Activated CD8-positive, alpha-beta T cell treated with anti-CD3 and anti-CD28 coated beads, Interleukin-2, amount 10 ng/mL, durations not matched to agents 7 days and 5 days (primary cell): ENCODE measurements around the gene CEACAM16. TPM values are rescaled to one million over a fixed set of nuclear protein-coding genes. Genes with fewer than 3 reads are reported as not detected.

Experiments
- ATAC-seq: fragments of 150-1000 bp; cut with Tn5 transposase; one replicate; pipeline ENCODE4 v1.10.0; 2021; ENCODE audit warnings: moderate library complexity
- CTCF ChIA-PET: fragments of 350-600 bp; sonication (Branson Sonifier 250); formaldehyde crosslinking; loops from one replicate; lab custom pipeline; 2021; ENCODE audit warnings: antibody characterized with exemption; lab: Charles Lee
- POLR2A ChIA-PET: fragments of 350-600 bp; sonication (Branson Sonifier 250); formaldehyde crosslinking; loops from one replicate; lab custom pipeline; 2021; ENCODE audit warnings: antibody characterized with exemption; lab: Charles Lee
- DNase-seq: peaks from one replicate; pipeline ENCODE4 v3.0.0-alpha.2; 2020
- H3K27ac Mint-ChIP-seq: one replicate; pipeline ENCODE4 v1.8.0; 2021; ENCODE audit warnings: mild to moderate bottlenecking, mixed read lengths
- H3K27me3 Mint-ChIP-seq: one replicate; pipeline ENCODE4 v1.8.0; 2021; ENCODE audit warnings: low read depth, mixed read lengths
- H3K36me3 Mint-ChIP-seq: one replicate; pipeline ENCODE4 v1.8.0; 2021; ENCODE audit warnings: low read depth, mixed read lengths
- H3K4me1 Mint-ChIP-seq: one replicate; pipeline ENCODE4 v1.8.0; 2021; ENCODE audit warnings: low read depth, mixed read lengths
- H3K4me3 Mint-ChIP-seq: one replicate; pipeline ENCODE4 v1.8.0; 2021; ENCODE audit warnings: mild to moderate bottlenecking, mixed read lengths
- H3K9me3 Mint-ChIP-seq: one replicate; pipeline ENCODE4 v1.8.0; 2022; ENCODE audit warnings: mixed read lengths; ENCODE audit not compliant: insufficient read depth
- total RNA-seq, 2 experiments: library from RNA; stranded (reverse); gene quantifications; one replicate each; pipeline ENCODE4 v1.2.3, GENCODE V29; 2021

The CEACAM16 gene, protein sequence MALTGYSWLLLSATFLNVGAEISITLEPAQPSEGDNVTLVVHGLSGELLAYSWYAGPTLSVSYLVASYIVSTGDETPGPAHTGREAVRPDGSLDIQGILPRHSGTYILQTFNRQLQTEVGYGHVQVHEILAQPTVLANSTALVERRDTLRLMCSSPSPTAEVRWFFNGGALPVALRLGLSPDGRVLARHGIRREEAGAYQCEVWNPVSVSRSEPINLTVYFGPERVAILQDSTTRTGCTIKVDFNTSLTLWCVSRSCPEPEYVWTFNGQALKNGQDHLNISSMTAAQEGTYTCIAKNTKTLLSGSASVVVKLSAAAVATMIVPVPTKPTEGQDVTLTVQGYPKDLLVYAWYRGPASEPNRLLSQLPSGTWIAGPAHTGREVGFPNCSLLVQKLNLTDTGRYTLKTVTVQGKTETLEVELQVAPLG
- total RNA-seq: not detected

DNA sequence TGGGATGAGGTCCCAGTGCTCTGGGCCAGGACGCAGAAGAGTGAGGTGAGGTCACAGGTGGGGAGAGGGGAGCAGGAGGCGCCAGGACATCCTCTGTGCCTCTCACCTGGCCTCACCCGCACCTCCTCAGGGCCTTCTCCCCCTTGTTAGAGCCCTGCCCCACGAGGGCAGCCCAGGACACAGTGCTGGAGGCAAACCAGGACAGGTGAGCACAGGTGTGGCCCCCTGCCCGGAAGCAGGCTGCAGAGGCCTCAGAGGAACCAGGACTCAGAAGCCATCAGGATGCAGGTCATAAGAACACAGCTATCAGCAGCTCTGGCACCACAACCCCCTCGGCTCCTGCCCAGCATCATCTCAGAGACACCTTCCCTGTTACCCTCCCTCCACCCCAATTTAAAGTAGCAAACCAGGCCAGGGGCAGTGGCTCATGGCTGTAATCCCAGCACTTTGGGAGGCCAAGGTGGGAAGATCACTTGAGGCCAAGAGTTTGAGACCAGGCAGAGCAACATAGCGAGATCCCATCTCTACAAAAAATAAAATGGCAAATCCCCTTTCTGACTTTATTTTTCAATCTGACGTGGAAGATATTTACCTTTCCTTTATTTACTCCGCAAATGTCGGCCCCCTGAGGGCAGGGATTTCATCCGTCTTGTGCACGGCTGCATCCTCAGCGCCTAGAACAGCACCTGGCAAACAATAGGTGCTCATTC, at the start of gene CEACAM16:
Gene CEACAM16 (plus strand): TSS at position 660 of the 710 bp plus-strand sequence. CDS start 2,306 bp downstream, outside the sequence.
- POLR2A ChIA-PET: no interaction called here
- no peak for DNase-seq
- Mint-ChIP-seq H3K27me3 (peaks cover 26% of the 10 kb centered on the region), H3K4me1 (peaks cover 3% of the 10 kb centered on the region), H3K4me3 (no peak within 1 kb of the TSS), H3K36me3 (no peaks in the 10 kb centered on the region), H3K9me3 (no peaks in the 10 kb centered on the region), H3K27ac (no peak within 1 kb of the TSS)
- CTCF ChIA-PET: no interaction called here
- ATAC-seq: no peak

DNA sequence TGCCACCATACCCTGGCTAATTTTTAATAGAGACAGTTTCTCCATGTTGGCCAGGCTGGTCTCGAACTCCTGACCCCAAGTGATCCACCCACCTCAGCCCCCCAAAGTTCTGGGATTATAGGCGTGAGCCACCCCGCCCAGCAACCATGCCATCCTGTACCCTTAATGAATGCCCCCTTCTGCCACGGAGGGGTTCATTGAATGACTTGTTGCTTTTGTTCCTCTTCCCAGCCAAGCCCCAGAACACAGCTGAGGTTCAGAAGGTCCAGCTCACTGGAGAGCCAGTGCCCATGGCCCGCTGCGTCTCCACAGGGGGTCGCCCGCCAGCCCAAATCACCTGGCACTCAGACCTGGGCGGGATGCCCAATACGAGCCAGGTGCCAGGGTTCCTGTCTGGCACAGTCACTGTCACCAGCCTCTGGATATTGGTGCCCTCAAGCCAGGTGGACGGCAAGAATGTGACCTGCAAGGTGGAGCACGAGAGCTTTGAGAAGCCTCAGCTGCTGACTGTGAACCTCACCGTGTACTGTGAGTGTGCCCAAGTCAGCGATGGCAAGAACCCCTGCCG, 49.3 kb upstream of the CEACAM16 start:
- no peak for DNase-seq
- no peaks in the 10 kb centered on the region for H3K27me3 Mint-ChIP-seq
- H3K27ac Mint-ChIP-seq: no peak overlapping the region
- H3K9me3 Mint-ChIP-seq: no peaks in the 10 kb centered on the region
- ChIA-PET POLR2A (no interaction called here), CTCF (no interaction called here)
- no peak overlapping the region for H3K4me3 Mint-ChIP-seq
- no peak for ATAC-seq
- H3K4me1 Mint-ChIP-seq: peaks cover 4% of the 10 kb centered on the region
- H3K36me3 Mint-ChIP-seq: peaks cover 3% of the 10 kb centered on the region

DNA sequence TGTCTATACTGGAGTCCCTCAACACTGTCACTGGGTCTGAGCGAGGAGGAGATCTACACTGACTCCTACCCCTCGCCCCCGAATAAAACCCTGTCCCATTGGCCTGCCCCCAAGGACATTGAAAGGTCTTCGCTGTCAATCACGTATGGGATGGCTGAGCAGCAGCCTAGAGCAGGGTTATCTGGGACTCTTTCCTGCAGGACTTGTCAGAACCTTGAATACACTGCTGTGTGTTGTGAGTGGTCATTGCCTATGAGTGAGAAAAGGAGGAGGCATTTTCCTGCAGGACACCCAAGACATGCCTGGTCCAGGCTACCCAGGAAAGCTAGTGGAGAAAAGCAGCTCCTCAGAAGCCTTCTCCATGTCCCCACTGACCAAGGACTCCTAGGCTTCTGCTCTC, 45.6 kb upstream of the CEACAM16 start:
- DNase-seq (no peak), ATAC-seq (no peak)
- H3K36me3 Mint-ChIP-seq: peaks cover 3% of the 10 kb centered on the region
- ChIA-PET CTCF (interaction anchor here (1.4 to 6.2 kb wide), 4 partner anchors 19 to 118 kb away, joined by 3 to 53 read pairs (median 22); no protein-coding TSS in a partner anchor), POLR2A (no interaction called here)
- peaks cover 6% of the 10 kb centered on the region for H3K4me1 Mint-ChIP-seq
- H3K4me3 Mint-ChIP-seq: no peak overlapping the region
- no peaks in the 10 kb centered on the region for H3K27me3 Mint-ChIP-seq
- H3K27ac Mint-ChIP-seq: no peak overlapping the region
- H3K9me3 Mint-ChIP-seq: no peaks in the 10 kb centered on the region

DNA sequence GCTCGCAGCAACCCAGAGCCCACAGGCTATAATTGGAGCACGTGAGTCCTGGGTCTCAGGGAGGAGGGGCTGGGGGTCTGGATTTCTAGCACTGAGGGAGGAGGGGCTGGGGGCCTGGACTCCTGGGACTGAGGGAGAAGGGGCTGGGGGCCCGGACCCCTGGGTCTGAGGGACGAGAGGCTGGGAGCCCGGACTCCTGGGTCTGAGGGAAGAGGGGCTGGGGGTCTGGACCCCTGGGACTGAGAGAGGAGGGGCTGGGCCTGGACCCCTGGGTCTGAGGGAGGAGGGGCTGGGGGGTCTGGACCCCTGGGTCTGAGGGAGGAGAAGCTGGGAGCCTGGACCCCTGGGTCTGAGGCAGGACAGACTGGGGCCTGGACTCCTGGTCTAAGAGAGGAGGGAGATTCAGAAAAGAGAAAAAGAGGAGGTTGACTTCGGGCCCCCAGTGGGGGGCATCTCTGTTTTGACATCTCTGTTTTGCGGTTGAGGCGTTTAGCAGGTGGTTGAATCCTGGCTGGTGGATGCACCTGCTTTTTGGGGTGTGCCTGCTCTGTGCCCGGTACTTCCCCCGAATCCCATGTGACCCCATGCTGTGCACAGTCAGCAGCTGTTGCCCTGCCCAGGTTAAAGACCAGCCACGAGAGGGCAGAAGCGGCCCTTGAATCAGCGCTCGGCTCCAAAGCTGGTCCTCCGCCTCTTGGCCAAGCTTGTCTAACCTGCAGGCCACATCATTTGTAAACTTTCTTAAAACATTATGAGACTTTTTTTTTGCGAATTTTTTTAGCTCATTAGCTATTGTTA, 44.8 kb upstream of the CEACAM16 start:
- Mint-ChIP-seq H3K27me3 (no peaks in the 10 kb centered on the region), H3K9me3 (no peaks in the 10 kb centered on the region), H3K36me3 (peaks cover 3% of the 10 kb centered on the region), H3K4me1 (peaks cover 6% of the 10 kb centered on the region), H3K4me3 (no peak overlapping the region), H3K27ac (no peak overlapping the region)
- ChIA-PET POLR2A (interaction anchor here (0.5 kb wide), 1 partner anchor 52 kb away, joined by 3 read pairs; no protein-coding TSS in a partner anchor), CTCF (interaction anchor here (0.6 to 6.2 kb wide), 23 partner anchors 9 to 424 kb away, joined by 3 to 53 read pairs (median 4); partner anchors contain the start of genes GEMIN7, NECTIN2 and PVR)
- peak; percentile 90 for ATAC-seq
- peak; percentile 82 for DNase-seq

DNA sequence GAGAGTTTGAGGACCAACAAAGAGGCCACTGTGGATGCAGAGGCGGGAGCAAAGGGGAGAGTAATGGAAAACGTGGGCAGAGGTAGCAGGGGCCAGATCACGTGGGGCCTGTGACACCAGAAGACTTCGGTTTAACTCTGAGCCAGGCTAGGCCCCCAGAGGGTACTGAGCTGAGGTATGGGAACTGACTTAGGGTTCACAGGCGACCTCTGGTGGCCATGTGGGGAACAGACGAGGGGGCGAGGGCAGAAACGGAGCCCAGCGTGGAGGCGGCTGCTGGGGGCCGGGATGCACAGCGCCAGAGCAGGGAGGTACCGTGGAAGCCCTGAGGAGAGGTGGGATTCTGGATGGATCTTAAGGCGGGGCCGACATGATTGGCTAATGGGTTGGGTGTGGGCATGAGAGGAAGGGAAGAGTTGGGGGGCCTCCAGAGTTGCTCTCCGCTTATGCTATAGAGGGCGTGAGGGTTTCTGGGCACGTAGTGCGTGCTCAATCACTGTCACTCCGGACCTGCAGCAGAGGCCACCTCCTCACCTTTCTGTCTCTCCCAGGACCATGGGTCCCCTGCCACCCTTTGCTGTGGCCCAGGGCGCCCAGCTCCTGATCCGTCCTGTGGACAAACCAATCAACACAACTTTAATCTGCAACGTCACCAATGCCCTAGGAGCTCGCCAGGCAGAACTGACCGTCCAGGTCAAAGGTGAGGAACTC, 41.6 kb upstream of the CEACAM16 start:
- no peak overlapping the region for H3K27ac Mint-ChIP-seq
- peak; percentile 64 for ATAC-seq
- no peaks in the 10 kb centered on the region for H3K36me3 Mint-ChIP-seq
- ChIA-PET POLR2A (interaction anchor here (0.7 kb wide), 1 partner anchor 32 kb away, joined by 3 read pairs; no protein-coding TSS in a partner anchor), CTCF (interaction anchor here (0.6 to 6.2 kb wide), 23 partner anchors 9 to 903 kb away, joined by 3 to 53 read pairs (median 4); partner anchors contain the start of genes PVR and SMG9)
- no peaks in the 10 kb centered on the region for H3K27me3 Mint-ChIP-seq
- no peak overlapping the region for H3K4me3 Mint-ChIP-seq
- peaks cover 6% of the 10 kb centered on the region for H3K4me1 Mint-ChIP-seq
- no peaks in the 10 kb centered on the region for H3K9me3 Mint-ChIP-seq
- DNase-seq: peak; percentile 76

DNA sequence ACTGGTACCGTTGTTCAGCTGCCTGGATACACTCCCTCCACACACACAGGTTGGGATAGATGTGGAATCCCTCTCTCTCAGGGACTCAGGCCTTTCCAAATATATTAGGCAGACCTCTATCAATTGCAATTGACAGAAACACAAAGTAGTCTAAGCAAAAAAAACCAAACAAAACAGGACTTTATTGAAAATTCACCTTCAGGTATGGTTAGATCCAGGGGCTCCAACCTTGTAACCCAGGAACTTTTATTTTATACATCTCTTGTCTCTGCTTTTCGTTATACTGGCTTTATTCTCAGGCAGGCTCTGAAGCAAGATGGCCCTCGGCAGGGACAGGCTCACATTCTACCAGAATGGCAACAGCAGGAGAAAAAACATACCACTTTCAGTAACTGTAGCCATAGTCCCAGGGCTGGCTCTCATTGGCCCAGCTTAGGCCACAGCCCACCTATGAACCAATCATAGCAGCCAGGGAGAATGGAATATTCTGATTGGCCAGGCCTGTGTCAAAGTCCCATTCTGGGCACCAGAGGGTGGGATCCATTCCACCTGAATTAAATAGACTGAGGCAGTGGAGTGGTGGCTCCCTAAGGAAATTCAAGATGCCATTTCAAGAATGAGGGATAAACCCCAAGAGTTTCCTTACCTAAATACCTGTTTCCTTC, 40.8 kb upstream of the CEACAM16 start:
- ATAC-seq (no peak), DNase-seq (no peak)
- Mint-ChIP-seq H3K9me3 (no peaks in the 10 kb centered on the region), H3K4me3 (no peak overlapping the region), H3K27ac (no peak overlapping the region), H3K27me3 (no peaks in the 10 kb centered on the region), H3K4me1 (peaks cover 6% of the 10 kb centered on the region), H3K36me3 (no peaks in the 10 kb centered on the region)
- POLR2A ChIA-PET: no interaction called here
- CTCF ChIA-PET: interaction anchor here (0.6 to 6.2 kb wide), 7 partner anchors 9 to 126 kb away, joined by 3 to 53 read pairs (median 10); no protein-coding TSS in a partner anchor

DNA sequence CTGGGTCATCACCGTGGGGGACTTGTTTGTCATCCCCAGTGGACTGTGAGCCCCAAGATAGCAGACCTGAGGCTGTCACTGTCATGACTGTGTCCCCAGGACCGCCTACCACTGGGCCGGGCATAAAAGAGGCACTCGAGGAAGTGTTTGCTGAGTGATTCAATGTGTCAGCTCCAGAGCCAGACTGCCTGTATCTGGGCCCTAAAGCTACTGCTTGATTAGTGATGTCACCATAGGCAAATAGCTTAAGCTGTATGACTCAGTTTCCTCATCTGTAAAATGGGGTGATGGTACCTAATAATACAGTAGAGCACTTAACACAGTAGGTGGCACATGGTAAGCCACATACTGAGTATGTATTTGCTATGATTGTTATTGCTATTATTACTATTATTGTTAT, 38.9 kb upstream of the CEACAM16 start:
- Mint-ChIP-seq H3K4me3 (no peak overlapping the region), H3K9me3 (no peaks in the 10 kb centered on the region), H3K27me3 (no peaks in the 10 kb centered on the region), H3K27ac (no peak overlapping the region), H3K36me3 (no peaks in the 10 kb centered on the region), H3K4me1 (no peaks in the 10 kb centered on the region)
- ATAC-seq (no peak), DNase-seq (no peak)
- POLR2A ChIA-PET: no interaction called here
- CTCF ChIA-PET: interaction anchor here (1.3 to 1.6 kb wide), 3 partner anchors 28 to 184 kb away, joined by 3 to 5 read pairs (median 4); no protein-coding TSS in a partner anchor

DNA sequence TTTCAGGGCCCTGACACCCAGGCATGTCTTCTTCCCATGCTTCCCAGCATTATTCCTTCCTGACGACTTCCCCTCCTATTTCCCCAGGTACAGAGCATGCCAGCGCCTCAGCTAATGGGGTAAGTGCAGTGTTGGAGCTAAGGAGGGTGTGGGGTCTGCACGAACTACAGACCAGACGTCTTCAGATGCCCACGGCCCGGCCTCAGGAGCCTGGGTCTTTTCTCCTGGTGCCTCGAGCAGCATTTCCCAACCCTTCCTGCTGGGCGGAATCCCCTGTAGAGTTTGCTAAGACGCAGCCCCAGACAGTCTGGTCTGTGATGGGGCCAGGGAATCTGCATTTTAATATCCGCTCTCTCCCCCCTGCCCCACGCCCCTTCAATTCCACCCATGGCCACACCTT, 37.7 kb upstream of the CEACAM16 start:
- ATAC-seq: no peak
- H3K4me3 Mint-ChIP-seq: no peak overlapping the region

DNA sequence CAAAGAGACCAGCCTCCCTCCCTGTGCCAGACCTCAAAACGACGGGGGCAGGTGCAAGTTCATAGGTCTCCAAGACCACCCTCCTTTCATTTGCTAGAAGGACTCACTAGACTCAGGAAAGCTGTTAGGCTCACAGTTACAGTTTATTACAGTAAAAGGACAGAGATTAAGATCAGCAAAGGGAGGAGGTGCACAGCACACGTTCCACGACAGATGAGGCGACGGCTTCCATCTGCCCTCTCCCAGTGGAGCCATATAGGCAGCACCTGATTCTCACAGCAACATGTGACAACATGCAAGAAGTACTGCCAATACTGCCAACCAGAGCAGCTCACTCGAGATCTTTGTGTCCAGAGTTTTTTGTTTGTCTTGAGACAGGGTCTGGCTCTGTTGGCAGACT, 37.0 kb upstream of the CEACAM16 start:
- no peaks in the 10 kb centered on the region for H3K4me1 Mint-ChIP-seq
- ATAC-seq: no peak
- POLR2A ChIA-PET: no interaction called here
- H3K27me3 Mint-ChIP-seq: no peaks in the 10 kb centered on the region
- DNase-seq: no peak
- H3K4me3 Mint-ChIP-seq: no peak overlapping the region
- H3K36me3 Mint-ChIP-seq: no peaks in the 10 kb centered on the region
- no peak overlapping the region for H3K27ac Mint-ChIP-seq
- CTCF ChIA-PET: interaction anchor here (0.9 to 2.2 kb wide), 4 partner anchors 14 to 108 kb away, joined by 3 to 13 read pairs (median 6); no protein-coding TSS in a partner anchor
- no peaks in the 10 kb centered on the region for H3K9me3 Mint-ChIP-seq

More for the DNA sequence above, 37.7 kb upstream of the CEACAM16 start:
- H3K27me3 Mint-ChIP-seq: no peaks in the 10 kb centered on the region
- H3K36me3 Mint-ChIP-seq: no peaks in the 10 kb centered on the region
- H3K4me1 Mint-ChIP-seq: no peaks in the 10 kb centered on the region
- H3K9me3 Mint-ChIP-seq: no peaks in the 10 kb centered on the region
- ChIA-PET CTCF (interaction anchor here (1.4 to 1.6 kb wide), 3 partner anchors 63 to 183 kb away, joined by 4 to 5 read pairs (median 5); no protein-coding TSS in a partner anchor), POLR2A (no interaction called here)
- no peak overlapping the region for H3K27ac Mint-ChIP-seq
- no peak for DNase-seq
